GM19035 (cell line): Measurements from ENCODE around the gene ECI1.
A peak's percentile ranks its signal among the peaks of the same experiment; 100 is the strongest.

Experiments
- ATAC-seq: cut with Tn5 transposase; IDR thresholded peaks from one replicate; pipeline ENCODE4 v1.9.1; 2021; ENCODE audit not compliant: unreplicated experiment

Gene ECI1

DNA sequence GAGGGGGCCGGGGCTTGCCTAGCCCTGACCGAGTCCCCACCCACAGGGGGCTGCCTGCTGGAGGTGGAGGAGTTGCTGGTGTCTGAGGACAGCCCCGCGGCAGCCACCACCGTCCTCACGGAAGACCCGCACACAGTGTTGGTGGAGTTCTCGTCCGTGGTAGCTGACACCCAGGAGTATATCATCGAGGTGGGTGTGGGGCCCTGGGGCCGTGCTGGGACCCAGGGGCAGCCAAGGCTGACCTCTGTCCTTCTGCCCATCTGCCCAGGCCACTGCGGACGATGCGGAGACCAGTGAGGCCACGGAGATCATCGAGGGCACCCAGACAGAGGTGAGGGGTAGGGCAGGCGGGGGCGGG, 16.6 kb downstream of the ECI1 start:
- no peak for ATAC-seq

DNA sequence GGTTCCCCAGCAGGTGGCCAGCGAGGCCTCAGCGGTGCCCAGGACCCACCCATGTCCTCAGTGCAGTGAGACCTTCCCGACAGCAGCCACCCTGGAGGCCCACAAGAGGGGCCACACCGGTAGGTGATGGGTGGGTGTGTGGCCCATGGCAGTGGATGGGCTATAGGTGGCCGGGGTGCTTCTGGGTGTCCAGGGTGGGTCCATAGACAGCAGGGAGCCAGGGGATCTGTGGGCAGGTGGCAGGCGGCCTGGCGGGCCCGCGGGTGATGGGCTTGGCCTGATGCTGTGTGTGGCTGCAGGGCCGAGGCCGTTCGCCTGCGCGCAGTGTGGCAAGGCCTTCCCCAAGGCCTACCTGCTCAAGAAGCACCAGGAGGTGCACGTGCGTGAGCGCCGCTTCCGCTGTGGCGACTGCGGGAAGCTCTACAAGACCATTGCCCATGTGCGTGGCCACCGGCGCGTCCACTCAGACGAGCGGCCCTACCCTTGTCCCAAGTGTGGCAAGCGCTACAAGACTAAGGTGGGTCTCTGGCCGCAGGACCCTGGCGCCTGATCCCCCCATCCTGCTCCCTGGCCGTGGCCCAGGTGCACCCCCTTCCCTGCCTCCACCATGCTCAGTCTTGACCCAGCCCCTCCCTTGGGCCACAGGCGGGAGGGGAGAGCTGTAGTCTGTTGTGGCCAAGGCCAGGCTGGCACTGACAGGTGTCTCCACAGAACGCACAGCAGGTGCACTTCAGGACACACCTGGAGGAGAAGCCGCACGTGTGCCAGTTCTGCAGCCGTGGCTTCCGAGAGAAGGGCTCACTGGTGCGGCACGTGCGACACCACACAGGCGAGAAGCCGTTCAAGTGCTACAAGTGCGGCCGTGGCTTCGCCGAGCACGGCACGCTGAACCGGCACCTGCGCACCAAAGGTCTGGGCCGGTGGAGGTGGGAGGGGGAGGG, 17.2 kb downstream of the ECI1 start:
- ATAC-seq = no peak

DNA sequence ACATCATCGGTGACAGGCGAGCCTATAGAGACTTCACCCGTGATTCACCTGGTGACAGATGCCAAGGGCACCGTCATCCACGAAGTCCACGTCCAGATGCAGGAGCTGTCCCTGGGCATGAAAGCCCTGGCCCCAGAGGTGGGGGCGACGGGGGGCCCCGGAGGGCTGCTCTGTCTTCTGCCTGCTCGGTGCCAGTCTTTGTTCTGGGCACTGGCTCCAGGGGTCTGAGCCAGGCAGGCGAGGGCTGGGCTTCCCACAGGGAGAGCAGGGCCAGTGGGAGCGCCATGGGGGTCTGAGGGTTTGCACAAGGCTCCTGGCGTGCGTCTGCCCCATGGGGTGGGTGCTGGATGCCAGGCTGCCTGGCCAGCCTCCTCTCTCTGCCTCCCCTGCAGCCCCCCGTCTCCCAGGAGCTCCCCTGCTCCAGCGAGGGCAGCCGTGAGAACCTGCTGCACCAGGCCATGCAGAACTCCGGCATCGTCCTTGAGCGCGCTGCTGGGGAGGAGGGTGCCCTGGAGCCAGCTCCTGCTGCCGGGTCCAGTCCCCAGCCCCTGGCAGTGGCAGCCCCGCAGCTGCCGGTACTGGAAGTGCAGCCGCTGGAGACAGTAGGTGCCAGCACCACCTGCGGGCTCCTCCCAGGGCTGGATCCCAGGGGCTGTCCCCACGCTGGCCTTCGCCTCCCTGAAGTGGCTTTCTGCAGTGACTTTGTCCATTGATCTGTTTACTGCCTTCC, 18.2 kb downstream of the ECI1 start:
- no peak for ATAC-seq

DNA sequence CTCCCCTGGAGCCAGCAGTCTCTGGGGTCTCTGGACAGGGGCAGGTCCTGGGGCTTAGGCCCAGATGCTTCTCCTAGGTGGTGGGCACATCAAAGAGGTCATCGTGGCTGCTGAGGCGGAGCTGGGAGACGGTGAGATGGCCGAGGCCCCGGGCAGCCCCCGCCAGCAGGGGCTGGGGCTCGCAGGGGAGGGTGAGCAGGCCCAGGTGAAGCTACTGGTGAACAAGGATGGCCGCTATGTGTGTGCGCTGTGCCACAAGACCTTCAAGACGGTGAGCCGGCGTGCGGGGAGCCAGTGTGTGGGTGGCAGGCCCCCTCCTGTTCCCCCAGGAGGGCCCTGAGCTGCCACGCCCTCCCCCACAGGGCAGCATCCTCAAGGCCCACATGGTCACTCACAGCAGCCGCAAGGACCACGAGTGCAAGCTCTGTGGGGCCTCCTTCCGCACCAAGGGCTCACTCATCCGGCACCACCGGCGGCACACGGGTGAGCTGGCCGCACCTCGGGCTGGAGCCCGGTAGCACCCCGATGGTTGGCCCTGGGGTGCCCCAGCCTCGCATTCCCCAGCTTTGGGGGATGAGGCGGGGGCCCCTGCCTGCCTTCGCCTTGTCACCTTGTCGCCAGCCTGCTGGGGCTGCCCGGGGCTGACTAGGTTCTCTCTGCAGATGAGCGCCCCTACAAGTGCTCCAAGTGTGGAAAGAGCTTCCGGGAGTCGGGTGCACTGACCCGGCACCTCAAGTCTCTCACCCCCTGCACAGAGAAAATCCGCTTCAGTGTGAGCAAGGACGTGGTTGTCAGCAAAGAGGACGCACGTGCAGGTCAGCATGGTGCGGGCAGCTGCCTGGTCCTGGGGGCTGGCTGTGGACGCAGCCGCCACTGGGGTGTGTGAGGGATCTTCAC, 19.0 kb downstream of the ECI1 start:
- no peak for ATAC-seq

DNA sequence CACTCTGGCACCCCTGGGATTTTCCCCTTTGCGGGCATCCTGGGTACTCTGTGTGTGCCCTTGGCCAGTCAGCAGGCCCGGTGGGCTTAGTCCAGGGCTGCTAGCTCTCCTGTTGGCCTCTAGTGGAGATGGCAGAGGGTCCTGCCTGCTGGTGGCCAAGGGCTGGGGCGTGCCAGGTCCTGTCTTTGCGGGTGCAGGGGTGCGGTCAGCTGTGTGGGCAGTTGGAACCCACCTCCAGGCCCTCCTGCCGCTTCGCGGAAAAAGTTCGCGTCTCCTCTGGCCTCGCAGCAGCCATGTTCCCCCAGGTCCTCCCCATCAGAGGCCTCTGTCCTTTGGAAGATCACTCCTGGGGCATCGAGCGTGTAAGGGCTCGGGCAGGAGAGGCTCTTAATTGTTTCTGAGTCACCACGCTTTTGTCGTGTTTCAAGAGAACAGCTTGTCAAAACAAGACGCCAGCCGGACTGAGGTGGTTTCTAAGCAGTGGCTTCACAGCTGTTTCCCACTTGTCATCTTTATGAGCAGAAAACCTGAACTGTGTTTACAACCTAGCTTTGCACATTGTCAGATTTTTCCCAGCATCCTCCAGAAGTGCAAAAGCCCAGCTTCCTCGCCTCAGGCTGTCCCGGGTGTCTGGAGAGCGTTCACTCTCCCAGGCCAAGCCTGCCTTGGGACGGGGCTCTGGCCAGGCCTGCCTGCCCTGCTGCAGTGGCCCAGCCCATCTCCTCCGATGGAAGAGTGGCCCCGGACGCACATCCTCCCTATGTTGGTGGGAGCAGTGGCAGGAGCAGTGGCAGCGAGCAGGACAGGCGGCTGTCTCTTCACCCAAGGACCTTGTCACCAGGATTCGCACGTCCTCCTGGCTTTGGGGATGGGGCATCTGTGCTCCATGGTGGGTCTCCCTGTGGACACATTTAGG, 20.1 kb downstream of the ECI1 start:
- ATAC-seq = no peak

DNA sequence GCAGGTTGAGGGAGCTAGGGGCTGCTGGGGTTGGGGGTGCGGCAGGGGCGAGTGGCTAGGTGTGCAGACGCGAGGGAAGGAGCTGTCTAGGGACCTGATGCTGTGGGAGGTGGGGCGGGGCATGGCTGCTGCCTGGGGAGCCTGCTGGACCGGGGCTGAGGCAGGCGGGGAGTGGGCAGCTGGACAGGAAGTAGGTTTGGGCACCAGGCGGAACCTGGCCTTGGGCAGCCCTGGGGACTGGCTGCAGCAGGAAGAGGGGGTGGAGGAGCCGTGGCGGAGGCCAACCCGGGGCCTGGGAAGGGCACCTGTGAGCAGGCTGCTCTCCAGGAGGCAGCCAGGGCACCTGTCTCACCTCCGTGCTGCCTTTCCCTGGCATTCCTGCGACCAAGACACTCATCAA, 21.0 kb downstream of the ECI1 start:
- ATAC-seq = no peak

DNA sequence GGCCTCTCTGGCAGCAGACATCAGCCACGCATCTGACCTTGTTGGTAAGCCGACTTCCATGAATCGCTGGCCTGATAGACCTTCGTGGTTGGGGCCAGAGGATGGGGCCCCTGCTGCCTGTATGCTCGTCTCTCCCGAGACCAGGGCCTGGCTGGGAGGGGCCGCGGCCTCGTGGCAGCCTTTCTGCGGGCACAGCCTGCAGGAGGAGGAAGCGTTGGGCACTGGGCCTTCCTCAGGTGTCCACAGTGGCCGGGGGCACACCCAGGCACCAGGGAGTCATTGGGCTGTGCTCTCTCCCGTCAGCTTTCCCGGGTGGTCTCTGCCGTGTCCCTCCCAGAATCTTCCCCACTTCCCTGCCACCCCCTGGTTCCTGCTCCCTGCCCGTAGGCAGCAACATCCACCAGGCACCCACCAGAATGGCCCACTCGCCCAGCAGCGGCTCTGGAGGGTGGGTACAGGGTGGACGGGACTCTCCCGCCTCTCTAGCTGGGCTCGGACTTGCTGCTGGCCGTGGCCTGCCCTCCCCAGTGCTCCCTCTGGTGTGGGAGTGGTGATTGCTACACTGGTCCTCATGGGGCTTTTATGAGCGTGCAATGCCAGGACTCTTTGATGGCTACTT, 21.6 kb downstream of the ECI1 start:
- ATAC-seq = no peak

DNA sequence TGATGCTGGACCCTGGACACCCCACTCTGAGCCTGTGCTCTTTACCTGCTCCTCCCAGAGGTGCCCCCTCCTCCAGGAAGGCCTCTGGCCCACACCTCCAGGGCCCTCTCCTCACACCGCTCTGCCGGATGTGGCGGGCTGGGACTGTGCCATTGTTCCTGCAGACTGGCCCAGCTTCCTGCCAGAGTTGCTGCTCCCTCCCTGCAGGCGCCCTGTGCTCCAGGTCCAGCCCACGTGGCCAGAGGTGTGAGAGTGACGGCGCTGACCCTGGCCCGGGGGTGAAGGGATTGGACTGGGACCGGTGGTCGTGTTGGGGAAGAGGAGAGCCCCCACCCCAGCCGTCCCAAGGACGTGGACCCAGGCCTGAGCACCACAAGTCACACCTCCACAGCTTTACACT, 22.3 kb downstream of the ECI1 start:
- ATAC-seq = no peak

DNA sequence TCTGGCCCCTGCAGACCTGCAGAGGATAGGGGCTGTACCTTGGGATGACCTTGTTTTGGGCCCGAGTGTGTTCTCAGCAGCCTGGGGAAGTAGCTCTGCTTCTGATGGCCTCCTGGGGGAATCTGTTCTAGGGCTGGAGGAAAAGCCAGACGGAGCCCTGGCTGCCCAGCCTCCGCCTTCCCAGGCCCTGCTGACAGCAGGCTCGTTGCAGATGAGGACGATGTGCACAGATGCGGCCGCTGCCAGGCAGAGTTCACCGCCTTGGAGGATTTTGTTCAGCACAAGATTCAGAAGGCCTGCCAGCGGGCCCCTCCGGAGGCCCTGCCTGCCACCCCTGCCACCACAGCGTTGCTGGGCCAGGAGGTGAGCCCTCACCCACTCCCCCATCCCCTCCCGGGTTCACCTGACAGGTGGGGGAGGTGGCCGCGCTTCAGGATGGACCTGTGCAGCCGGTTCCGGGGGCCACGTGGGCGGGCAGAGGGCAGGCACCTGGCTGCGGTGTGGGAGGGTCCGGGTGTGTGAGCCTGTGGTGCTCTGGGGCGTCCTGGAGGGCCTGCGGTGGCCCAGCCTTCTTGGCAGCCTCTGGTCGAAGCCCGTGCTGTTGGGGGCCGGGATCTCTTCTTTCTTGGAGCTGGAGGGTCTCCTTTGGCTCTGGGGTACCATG, 23.1 kb downstream of the ECI1 start:
- no peak for ATAC-seq

DNA sequence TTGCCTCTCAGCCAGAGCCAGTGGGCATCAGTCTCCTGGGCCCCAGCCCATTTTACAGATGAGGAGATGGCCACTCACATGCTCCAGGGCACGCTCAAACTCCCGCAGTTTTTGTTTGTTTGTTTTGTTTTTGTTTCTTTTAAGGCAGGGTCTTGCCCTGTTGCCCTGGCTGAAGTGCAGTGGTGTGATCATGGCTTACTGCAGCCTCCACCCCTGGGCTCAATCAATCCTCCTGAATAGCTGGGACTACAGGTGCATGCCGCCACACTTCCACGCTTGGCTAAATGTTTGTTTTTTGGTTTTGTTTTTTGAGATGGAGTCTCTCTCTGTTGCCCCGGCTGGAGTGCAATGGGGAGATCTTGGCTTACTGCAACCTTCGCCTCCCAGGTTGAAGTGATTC, 24.5 kb downstream of the ECI1 start:
- no peak for ATAC-seq

DNA sequence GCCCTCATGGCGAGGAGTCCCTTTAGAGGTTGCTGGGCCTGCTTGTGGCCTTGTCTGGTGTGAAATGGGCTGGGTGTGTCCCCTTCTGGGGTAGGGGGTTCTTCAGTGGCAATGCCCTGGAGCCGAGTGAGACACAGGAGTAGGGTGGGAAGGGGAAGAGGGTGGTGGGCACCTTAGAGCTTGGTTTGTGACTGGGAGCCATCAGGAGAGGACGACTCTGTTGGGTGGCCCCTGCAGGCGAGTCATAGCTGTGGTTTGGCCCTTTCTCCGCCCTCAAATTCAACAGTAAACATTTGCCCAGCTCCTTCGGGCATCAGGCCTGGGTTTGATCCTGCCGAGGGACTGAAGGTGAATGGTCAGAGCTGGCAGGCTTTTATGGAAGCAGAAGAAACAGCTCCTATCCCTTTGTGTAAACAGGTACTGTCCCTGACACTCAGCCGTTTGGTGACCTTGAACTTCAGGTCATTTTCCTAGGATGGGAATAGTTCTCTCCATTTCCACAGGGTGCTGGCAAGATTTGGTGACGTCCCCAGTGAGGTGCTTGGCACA, 25.1 kb downstream of the ECI1 start:
- ATAC-seq = no peak

DNA sequence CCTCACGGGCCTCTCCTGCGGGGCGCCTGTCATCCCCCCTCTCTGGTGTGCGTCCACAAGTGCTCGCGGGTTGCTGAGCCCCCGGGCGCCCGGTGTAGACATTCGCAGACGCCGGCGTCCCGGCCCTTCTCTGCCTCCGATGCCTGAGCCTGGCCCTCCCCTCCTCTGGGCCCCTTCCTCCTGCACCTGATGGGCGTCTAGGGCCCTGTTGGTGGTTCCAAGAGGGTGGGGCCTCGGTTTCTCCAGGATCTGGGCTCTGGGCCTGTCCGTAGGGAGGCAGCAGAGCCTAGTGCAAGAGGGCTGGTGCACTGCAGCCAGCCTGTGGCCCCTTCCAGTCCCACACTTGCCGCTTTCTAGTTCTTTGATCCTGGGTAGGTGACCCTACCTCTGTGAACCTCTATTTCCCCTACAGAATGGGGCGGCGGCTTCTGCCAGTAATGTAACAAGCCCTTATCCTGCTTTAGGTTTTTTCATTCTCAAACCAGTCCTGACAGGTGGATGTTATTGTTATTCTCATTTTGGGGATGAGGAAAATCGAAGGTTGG, 27.4 kb downstream of the ECI1 start:
- peak; percentile 16 for ATAC-seq

DNA sequence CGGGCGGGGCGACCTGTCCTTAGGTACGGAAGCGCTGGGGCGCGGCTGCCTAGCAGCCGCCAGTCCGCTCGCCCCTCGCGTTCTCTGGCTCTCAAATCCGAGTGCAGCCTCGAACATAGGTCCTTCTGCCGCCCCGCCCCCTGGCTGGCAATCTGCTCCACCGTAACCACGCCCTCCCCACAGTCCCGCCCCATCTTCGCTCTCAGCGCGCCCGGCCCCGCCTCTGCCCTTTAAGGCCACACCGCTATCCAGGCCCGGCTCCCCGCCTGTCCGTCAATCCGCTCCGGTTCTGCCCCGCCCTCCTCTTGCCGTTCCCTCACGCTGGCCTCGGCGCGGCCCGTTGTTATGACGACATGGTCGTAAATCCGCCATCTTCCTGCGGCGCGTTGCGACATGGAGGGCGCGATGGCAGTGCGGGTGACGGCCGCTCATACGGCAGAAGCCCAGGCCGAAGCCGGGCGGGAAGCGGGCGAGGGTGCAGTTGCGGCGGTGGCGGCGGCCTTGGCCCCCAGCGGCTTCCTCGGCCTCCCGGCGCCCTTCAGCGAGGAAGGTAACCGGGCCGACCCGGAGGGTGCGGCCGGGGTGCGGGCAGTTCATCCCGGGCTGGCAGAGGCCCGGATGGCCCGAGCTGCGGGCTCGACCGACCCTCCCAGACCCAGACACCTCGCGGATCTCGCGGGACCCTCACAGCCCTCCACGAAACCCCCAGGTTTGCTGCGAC, 28.0 kb downstream of the ECI1 start, which contains the start of gene E4F1:
Gene E4F1, plus strand, starts transcription at position 371 of the 721 bp plus-strand sequence. Its CDS starts 23 bp downstream, at position 394.
- ATAC-seq = peak; percentile 93

DNA sequence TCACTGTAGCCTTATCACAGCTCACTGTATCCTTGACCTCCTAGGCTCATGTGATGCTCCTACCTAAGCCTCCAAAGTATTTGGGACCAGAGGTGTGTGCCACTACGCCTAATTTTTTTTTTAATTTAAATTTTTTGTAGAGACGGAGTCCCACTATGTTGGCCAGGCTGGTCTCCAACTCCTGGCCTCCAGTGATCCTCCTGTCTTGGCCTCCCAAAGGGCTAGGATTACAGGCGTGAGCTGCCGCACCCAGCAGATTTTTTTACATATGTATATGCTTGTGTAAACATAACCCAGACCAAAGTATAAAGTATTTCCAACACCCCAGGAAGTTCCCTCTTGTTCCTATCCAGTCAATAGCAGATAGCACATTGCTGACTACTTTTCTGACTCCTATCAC, 35.1 kb downstream of the ECI1 start:
- no peak for ATAC-seq

DNA sequence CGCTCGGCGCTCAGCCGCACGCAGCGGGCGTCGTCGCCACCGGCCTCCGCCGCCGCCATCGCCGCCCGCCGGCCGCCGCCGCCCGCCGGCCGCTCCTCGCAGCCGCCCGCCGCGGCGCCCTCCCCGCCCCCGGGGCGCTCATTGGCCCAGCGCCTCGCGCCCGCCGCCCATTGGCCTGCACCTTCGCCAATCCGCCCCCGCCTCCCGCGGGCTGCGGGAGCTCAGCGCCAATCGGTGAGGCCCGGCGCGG, 36.7 kb downstream of the ECI1 start, which contains the start of gene PGP:
Gene PGP, minus strand, starts transcription at position 122 of the 250 bp plus-strand sequence. Its CDS starts 63 bp downstream, at position 59.
- ATAC-seq = peak; percentile 83

DNA sequence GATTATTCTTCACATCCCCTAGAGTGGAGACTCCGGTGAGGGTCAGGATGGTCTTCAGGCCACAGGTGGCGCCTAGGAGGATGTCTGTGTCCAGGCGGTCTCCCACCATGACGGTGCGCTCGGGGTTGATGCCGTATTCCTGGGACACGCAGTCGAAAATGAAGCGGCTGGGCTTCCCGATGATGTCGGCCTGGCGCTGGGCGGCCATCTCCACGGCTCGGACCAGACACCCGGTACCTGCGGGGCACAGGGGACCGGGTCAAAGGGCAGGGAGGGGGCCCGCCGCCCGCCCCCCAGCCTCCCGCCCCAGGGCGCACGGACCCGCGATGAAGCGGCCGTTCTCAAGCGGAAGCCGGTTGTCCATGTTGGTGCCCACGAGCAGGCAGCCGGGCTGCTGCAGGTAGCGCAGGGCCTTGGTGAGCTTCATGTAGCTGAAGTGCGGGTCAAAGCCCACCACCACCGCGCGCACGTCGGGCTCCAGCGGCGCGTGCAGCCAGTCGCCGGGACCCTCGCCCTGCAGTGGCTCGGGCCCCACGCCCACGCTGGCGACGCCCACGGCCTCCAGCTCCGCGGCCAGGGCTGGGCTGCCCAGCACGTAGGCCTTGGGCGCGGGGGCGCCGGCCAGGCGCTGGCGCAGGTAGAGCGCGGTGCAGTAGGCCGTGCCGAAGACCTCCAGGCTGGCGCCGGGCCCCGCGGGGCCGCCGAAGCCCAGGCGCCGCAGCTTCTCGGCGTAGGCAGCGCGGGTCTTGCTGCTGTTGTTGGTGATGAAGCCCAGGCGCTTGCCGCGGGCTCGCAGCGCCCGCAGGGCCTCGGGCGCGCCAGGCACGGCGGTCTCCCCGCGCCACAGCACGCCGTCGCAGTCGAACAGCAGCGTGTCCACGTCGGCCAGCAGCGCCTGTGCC, 37.3 kb downstream of the ECI1 start:
- peak; percentile 8 for ATAC-seq
